PC-3 (cell line): ENCODE data around the gene UBR2.

Experiments used
- EZH2 ChIP-seq: fragments of 300-600 bp; sonication (generic); IDR thresholded peaks from one replicate; pipeline ENCODE4 v1.6.1; 2017; ENCODE audit warnings: antibody characterized with exemption, mild to moderate bottlenecking, low read length; ENCODE audit not compliant: unreplicated experiment
- EZH2phosphoT487 ChIP-seq: fragments of 300-600 bp; sonication (generic); IDR thresholded peaks from 2 replicates; pipeline ENCODE4 v1.6.1; 2018; ENCODE audit warnings: mild to moderate bottlenecking, antibody characterized with exemption, low read length, borderline replicate concordance
- TF ChIP-seq, protein P1 (sequence below): fragments of 300-600 bp; sonication (generic); conservative IDR thresholded peaks from 2 replicates; pipeline ENCODE4 v1.5.1; 2017; ENCODE audit warnings: antibody characterized with exemption, low read depth, mild to moderate bottlenecking, low read length

DNA sequence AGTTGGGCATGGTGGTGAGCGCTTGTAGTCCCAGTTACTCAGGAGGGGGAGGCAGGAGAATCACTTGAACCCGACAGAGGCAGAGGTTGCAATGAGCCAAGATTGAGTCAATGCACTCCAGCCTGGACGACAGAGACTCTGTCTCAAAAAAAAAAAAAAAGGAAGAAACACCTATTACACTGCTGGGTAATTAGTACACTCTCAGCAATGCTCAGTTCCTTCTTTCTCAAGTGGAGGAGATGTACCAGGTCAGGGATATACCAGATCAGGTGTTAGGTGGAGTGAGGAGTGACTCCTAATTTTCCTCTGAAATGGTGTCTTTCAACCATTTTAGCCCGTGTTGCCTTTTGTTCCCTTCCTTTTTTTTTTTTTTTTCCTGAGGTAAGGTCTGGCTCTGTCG, 30.0 kb upstream of the UBR2 start:
- no peak for TF ChIP-seq EZH2
- TF ChIP-seq, protein P1, sequence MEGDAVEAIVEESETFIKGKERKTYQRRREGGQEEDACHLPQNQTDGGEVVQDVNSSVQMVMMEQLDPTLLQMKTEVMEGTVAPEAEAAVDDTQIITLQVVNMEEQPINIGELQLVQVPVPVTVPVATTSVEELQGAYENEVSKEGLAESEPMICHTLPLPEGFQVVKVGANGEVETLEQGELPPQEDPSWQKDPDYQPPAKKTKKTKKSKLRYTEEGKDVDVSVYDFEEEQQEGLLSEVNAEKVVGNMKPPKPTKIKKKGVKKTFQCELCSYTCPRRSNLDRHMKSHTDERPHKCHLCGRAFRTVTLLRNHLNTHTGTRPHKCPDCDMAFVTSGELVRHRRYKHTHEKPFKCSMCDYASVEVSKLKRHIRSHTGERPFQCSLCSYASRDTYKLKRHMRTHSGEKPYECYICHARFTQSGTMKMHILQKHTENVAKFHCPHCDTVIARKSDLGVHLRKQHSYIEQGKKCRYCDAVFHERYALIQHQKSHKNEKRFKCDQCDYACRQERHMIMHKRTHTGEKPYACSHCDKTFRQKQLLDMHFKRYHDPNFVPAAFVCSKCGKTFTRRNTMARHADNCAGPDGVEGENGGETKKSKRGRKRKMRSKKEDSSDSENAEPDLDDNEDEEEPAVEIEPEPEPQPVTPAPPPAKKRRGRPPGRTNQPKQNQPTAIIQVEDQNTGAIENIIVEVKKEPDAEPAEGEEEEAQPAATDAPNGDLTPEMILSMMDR = no peak
- no peak for TF ChIP-seq EZH2phosphoT487
